GM19463 (cell line): Measurements from ENCODE around the gene ADAMTSL2.

ENCODE experiments used
- ATAC-seq: cut with Tn5 transposase; IDR thresholded peaks from one replicate; pipeline ENCODE4 v1.9.1; 2021; ENCODE audit warnings: mild to moderate bottlenecking, moderate library complexity; ENCODE audit not compliant: unreplicated experiment

The ADAMTSL2 gene

GRCh38 chr9:133571896-133572595, 37.5 kb downstream of the ADAMTSL2 start:
- no peak for ATAC-seq

GRCh38 chr9:133572821-133573361, 38.4 kb downstream of the ADAMTSL2 start:
- ATAC-seq = no peak

- no peak for ATAC-seq
These were observed 39.4 kb downstream of the ADAMTSL2 start for GRCh38 chr9:133573791-133574515.

GRCh38 chr9:133574771-133575170, 40.3 kb downstream of the ADAMTSL2 start:
- ATAC-seq = no peak

GRCh38 chr9:133575186-133576030, 40.9 kb downstream of the ADAMTSL2 start:
- ATAC-seq = no peak

- ATAC-seq = no peak
These were observed 41.7 kb downstream of the ADAMTSL2 start for GRCh38 chr9:133576031-133576874.

GRCh38 chr9:133576875-133577736, 42.6 kb downstream of the ADAMTSL2 start:
- ATAC-seq = no peak

GRCh38 chr9:133577737-133578112, 43.2 kb downstream of the ADAMTSL2 start:
- ATAC-seq = no peak

GRCh38 chr9:133578524-133579441, 44.3 kb downstream of the ADAMTSL2 start:
- no peak for ATAC-seq

GRCh38 chr9:133579601-133580418, 45.3 kb downstream of the ADAMTSL2 start:
- ATAC-seq = no peak

GRCh38 chr9:133580419-133580738, 45.9 kb downstream of the ADAMTSL2 start:
- no peak for ATAC-seq

- no peak for ATAC-seq
These were observed 46.5 kb downstream of the ADAMTSL2 start for GRCh38 chr9:133581011-133581410.

- ATAC-seq = no peak
These were observed 47.2 kb downstream of the ADAMTSL2 start for GRCh38 chr9:133581513-133582343.

GRCh38 chr9:133582501-133583045, 48.1 kb downstream of the ADAMTSL2 start:
- ATAC-seq = no peak

- no peak for ATAC-seq
These were observed 48.6 kb downstream of the ADAMTSL2 start for GRCh38 chr9:133583111-133583510.

- ATAC-seq = no peak
These were observed 49.1 kb downstream of the ADAMTSL2 start for GRCh38 chr9:133583586-133583985.

GRCh38 chr9:133584167-133584558, 49.7 kb downstream of the ADAMTSL2 start:
- no peak for ATAC-seq
